K562 (cell line): ENCODE measurements around the gene TSTD2. TPM values are rescaled to one million over a fixed set of nuclear protein-coding genes. Genes with fewer than 3 reads are reported as not detected.
"Not testable (repeated sequence)": the region's sequence is repeated elsewhere in the genome, so short reads cannot be mapped to it uniquely, and the experiment has no call there.

Experiments used
- ATAC-seq: fragments of 200-7000 bp; cut with Tn5 transposase; 3 replicates; pipeline ENCODE4 v1.9.1; 2020; ENCODE audit warnings: moderate library complexity
- BruUV-seq: library from RNA; stranded (reverse); fragments of 400-500 nt; replicated peaks from 2 replicates; lab custom pipeline; 2021; lab: Mats Ljungman, UMichigan
- CTCF ChIA-PET: fragments of 300-600 bp; formaldehyde crosslinking; extraction: SDS; loops from one replicate; lab custom pipeline; 2021; ENCODE audit warnings: low intra/inter-chr PET ratio; lab: Yijun Ruan, JAX
- POLR2A ChIA-PET: fragments of 300-600, 350-650 bp; sonication (Branson Sonifier 250); formaldehyde crosslinking; extraction: SDS; loops from one replicate; lab custom pipeline; 2021; ENCODE audit warnings: antibody characterized with exemption, inconsistent platforms; lab: Yijun Ruan, JAX
- DNase-seq, 4 experiments: peaks; one replicate each; pipeline versions ENCODE4 v3.0.0 to v3.0.0-alpha.2; 2011 to 2018; ENCODE audit warnings: low spot score in 3 of 4, mixed read lengths in 3 of 4; ENCODE audit errors: extremely low read depth in 1 of 4
- FAIRE-seq: peaks from 2 replicates; lab custom pipeline; 2011; peaks lifted over from hg19 to GRCh38; lab: Jason Lieb, UNC
- H2AFZ ChIP-seq: 2 replicates; pipeline ENCODE4 v1.6.0; 2011; ENCODE audit warnings: low read depth, low read length, control low read depth, inconsistent platforms
- H3K27ac ChIP-seq: fragments of 200-600 bp; 3 replicates; pipeline ENCODE4 v1.8.0; 2011; ENCODE audit warnings: low read depth, mild to moderate bottlenecking, control low read depth, inconsistent platforms, low read length, moderate library complexity, mixed read lengths; ENCODE audit errors: extremely low read depth
- H3K27me3 ChIP-seq, 2 experiments: fragments of 300-600 bp in 1 of 2; 2 replicates in 1 of 2; 3 replicates in 1 of 2; pipeline versions ENCODE4 v1.6.0 to v1.8.0; 2011; ENCODE audit warnings: inconsistent platforms in 2 of 2, low read length in 2 of 2, mild to moderate bottlenecking in 1 of 2, mixed read lengths in 1 of 2, moderate library complexity in 1 of 2; ENCODE audit not compliant: control insufficient read depth in 2 of 2, insufficient read depth in 2 of 2
- H3K36me3 ChIP-seq: fragments of 300-600 bp; 3 replicates; pipeline ENCODE4 v1.8.0; 2011; ENCODE audit warnings: mild to moderate bottlenecking, low read length, inconsistent platforms; ENCODE audit not compliant: control insufficient read depth, insufficient read depth
- H3K4me1 ChIP-seq, 2 experiments: fragments of 200-600 bp in 1 of 2; replicated peaks in 1 of 2; 2 replicates in 1 of 2; 3 replicates in 1 of 2; pipeline versions ENCODE4 v1.5.1 to v1.8.0; 2011; ENCODE audit warnings: inconsistent platforms in 2 of 2, low read length in 2 of 2, mild to moderate bottlenecking in 1 of 2, mixed read lengths in 1 of 2, moderate library complexity in 1 of 2; ENCODE audit not compliant: control insufficient read depth in 2 of 2, insufficient read depth in 2 of 2
- H3K4me2 ChIP-seq: 2 replicates; pipeline ENCODE4 v1.6.1; 2011; ENCODE audit warnings: low read length, control low read depth, inconsistent platforms, mixed read lengths; ENCODE audit not compliant: insufficient read depth
- H3K4me3 ChIP-seq: fragments of 200-600 bp; sonication (generic), shearing (Covaris generic); 2 replicates; pipeline ENCODE4 v1.5.1; 2016; ENCODE audit warnings: control low read depth, inconsistent platforms
- H3K79me2 ChIP-seq: fragments of 200-600 bp; 3 replicates; pipeline ENCODE4 v1.8.0; 2011; ENCODE audit warnings: low read length, inconsistent platforms; ENCODE audit not compliant: control insufficient read depth, insufficient read depth
- H3K9ac ChIP-seq, 2 experiments: 2 replicates each; pipeline versions ENCODE4 v1.6.0 to v1.6.1; 2011; ENCODE audit warnings: low read depth in 2 of 2, low read length in 2 of 2, control low read depth in 1 of 2, inconsistent platforms in 1 of 2, mild to moderate bottlenecking in 1 of 2, mixed read lengths in 1 of 2; ENCODE audit not compliant: insufficient read depth in 1 of 2
- H3K9me1 ChIP-seq: one replicate; pipeline ENCODE4 v1.6.0; 2011; ENCODE audit warnings: inconsistent platforms, mild to moderate bottlenecking, low read length, moderate library complexity; ENCODE audit not compliant: control insufficient read depth, insufficient read depth
- H3K9me3 ChIP-seq: replicated peaks from 2 replicates; pipeline ENCODE4 v1.5.1; 2011; ENCODE audit warnings: low read depth, low read length, inconsistent platforms; ENCODE audit not compliant: control insufficient read depth, insufficient read depth
- H4K20me1 ChIP-seq: replicated peaks from 2 replicates; pipeline ENCODE4 v1.6.1; 2011; ENCODE audit warnings: low read length, inconsistent platforms, mixed read lengths; ENCODE audit not compliant: control insufficient read depth, insufficient read depth
- POLR2G ChIP-seq: fragments of 200-400 bp; formaldehyde crosslinking; IDR thresholded peaks from 2 replicates; pipeline ENCODE4 v1.6.1; 2017; ENCODE audit warnings: low read depth, mild to moderate bottlenecking, antibody characterized with exemption, low read length, moderate library complexity
- ZBTB33 ChIP-seq: sonication (generic); formaldehyde crosslinking; IDR thresholded peaks from 2 replicates; pipeline ENCODE4 v1.8.1; 2023; ENCODE audit warnings: mild to moderate bottlenecking, missing genetic modification reagents
- WGBS: fragments of 100-300 bp; shearing (Covaris generic); methylation state at CpG from one replicate; pipeline ENCODE4 v1.1.6; 2016; ENCODE audit warnings: low coverage, mixed read lengths; ENCODE audit not compliant: insufficient coverage; ENCODE audit errors: missing lambda C conversion rate; 5-methylcytosine and 5-hydroxymethylcytosine counted together
- in situ Hi-C: fragments of 300-500 bp; cut with MboI; formaldehyde crosslinking; loops from 4 replicates; pipeline ENCODE4 v1.15.0; 2018; ENCODE audit warnings: inconsistent platforms, mixed read lengths
- intact Hi-C: fragments of 100-400 bp; cut with micrococcal nuclease; formaldehyde crosslinking; loops from 2 replicates; pipeline ENCODE4 v1.14.2; 2022
- polyA plus RNA-seq, 8 experiments: library from polyadenylated mRNA; depleted of rRNA in 4 of 8; stranded (reverse) in 5 of 8; unstranded in 3 of 8; fragments of >200 nt; fragmentation: Nextera tagmentation in 2 of 8; fragmentation: Illumina TruSeq in 1 of 8; extraction: Ambion mirVana in 2 of 8; extraction: Trizol in 1 of 8; gene quantifications; 2 replicates each; pipeline versions ENCODE4 v1.2.1 to v1.2.3, GENCODE V29; 2011 to 2014; ENCODE audit warnings: inconsistent platforms in 1 of 8, missing spikeins in 1 of 8
- total RNA-seq, 7 experiments: library from RNA; depleted of rRNA in 6 of 7; stranded (reverse); fragments of >200 nt in 6 of 7; fragmentation: Illumina TruSeq in 2 of 7; extraction: Trizol in 2 of 7; gene quantifications; 2 replicates each; pipeline versions ENCODE4 v1.2.1 to v1.2.3, GENCODE V29; 2011 to 2021; ENCODE audit warnings: low replicate concordance in 1 of 7

The TSTD2 gene
- total and polyA plus RNA-seq, 9 of the 15 experiments (the other 6 are each of a cell fraction or from before 2014, with no cell fraction given): 10.1 to 36.7 (median 19.0) TPM

- H3K9me1 ChIP-seq, ATAC-seq, H3K4me3 ChIP-seq, H3K79me2 ChIP-seq, in situ Hi-C loops, FAIRE-seq, BruUV-seq, H3K27me3 ChIP-seq, DNase-seq, H3K9ac ChIP-seq, H3K4me1 ChIP-seq, H3K27ac ChIP-seq, H3K4me2 ChIP-seq, H3K9me3 ChIP-seq, H2AFZ ChIP-seq, H4K20me1 ChIP-seq, CTCF ChIA-PET, intact Hi-C loops: not testable (repeated sequence)
- H3K36me3 ChIP-seq: peaks cover 44% of the 10 kb centered on the region
- TF ChIP-seq POLR2G (0 out of 2 replicates have a peak, but pooled peaks have one; percentile 36), ZBTB33 (CRISPR knock-in tag) (peak; percentile 55; the same call in 1 of the 2 replicates)
- 100% methylated on average over 5 of the region's 47 CpGs for whole genome bisulfite sequencing
- POLR2A ChIA-PET: interaction anchor here (0.6 to 1.6 kb wide), 2 partner anchors 26 to 71 kb away, joined by 3 to 6 read pairs; no protein-coding TSS in a partner anchor
Measured at GRCh38 chr9:97574101-97574571, 59.0 kb downstream of the TSTD2 start.
